D341Med (cell line): ENCODE measurements around the gene IGLL1.
"Not testable (repeated sequence)": the region's sequence is repeated elsewhere in the genome, so short reads cannot be mapped to it uniquely, and the experiment has no call there.

Experiments
- DNase-seq: peaks from one replicate; pipeline ENCODE4 v3.0.0; 2012; ENCODE audit warnings: low spot score

The IGLL1 gene

GRCh38 chr22:23579870-23580575 is at the start of gene IGLL1:
IGLL1 (minus strand) TSS chr22:23580290; CDS start chr22:23580190, 100 bp downstream.
- peak; percentile 21 for DNase-seq

GRCh38 chr22:23628056-23628743 is 48.1 kb upstream of the IGLL1 start:
- not testable (repeated sequence) for DNase-seq

GRCh38 chr22:23627401-23628055 is 47.4 kb upstream of the IGLL1 start:
- DNase-seq, result peak; percentile 59

- DNase-seq, result no peak
Measured at GRCh38 chr22:23626286-23626975, 46.3 kb upstream of the IGLL1 start.

- DNase-seq, result no peak
Measured at GRCh38 chr22:23622634-23623033, 42.5 kb upstream of the IGLL1 start.

- not testable (repeated sequence) for DNase-seq
Measured at GRCh38 chr22:23621916-23622315, 41.8 kb upstream of the IGLL1 start.

GRCh38 chr22:23621082-23621780 is 41.1 kb upstream of the IGLL1 start:
- no peak for DNase-seq

- DNase-seq, result no peak
Measured at GRCh38 chr22:23613193-23613972, 33.3 kb upstream of the IGLL1 start.

GRCh38 chr22:23609983-23610781 is 30.1 kb upstream of the IGLL1 start:
- no peak for DNase-seq

GRCh38 chr22:23608583-23608982 is 28.5 kb upstream of the IGLL1 start:
- no peak for DNase-seq

GRCh38 chr22:23606204-23607131 is 26.4 kb upstream of the IGLL1 start:
- DNase-seq, result no peak

- DNase-seq, result no peak
Measured at GRCh38 chr22:23604939-23605712, 25.0 kb upstream of the IGLL1 start.

GRCh38 chr22:23603266-23603665 is 23.2 kb upstream of the IGLL1 start:
- DNase-seq, result no peak

- DNase-seq, result no peak
Measured at GRCh38 chr22:23598805-23599518, 18.9 kb upstream of the IGLL1 start.

- not testable (repeated sequence) for DNase-seq
Measured at GRCh38 chr22:23597576-23598268, 17.6 kb upstream of the IGLL1 start.

GRCh38 chr22:23595904-23596303 is 15.8 kb upstream of the IGLL1 start:
- not testable (repeated sequence) for DNase-seq

- DNase-seq, result no peak
Measured at GRCh38 chr22:23591846-23592245, 11.8 kb upstream of the IGLL1 start.
